CD4-positive, alpha-beta T cell treated with Interferon gamma for 1 hour (primary cell): Measurements from ENCODE around the gene FTO.

ENCODE experiments used
- DNase-seq: peaks from one replicate; pipeline ENCODE4 v3.0.0-alpha.2; 2020

FTO gene

DNA sequence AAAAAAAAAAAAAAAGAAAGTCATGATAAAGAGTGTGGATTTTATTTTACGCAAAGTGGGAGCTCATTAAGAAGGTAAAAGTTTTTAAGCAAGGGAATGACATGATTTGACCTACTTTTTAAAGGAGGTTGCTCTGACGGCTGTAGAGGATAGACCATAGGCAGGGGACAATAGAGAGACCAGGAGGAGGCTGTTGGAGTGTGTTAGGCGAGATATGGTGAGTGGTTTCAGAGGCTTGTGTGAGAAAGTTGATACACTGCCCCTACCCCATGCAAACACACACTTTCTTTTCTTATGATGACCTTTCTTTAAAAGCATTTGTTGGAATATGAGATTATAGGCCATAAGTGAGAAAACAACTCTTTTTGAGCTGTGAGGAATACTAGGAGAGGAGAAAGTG lies 82.0 kb downstream of the FTO start:
- DNase-seq, result no peak

DNA sequence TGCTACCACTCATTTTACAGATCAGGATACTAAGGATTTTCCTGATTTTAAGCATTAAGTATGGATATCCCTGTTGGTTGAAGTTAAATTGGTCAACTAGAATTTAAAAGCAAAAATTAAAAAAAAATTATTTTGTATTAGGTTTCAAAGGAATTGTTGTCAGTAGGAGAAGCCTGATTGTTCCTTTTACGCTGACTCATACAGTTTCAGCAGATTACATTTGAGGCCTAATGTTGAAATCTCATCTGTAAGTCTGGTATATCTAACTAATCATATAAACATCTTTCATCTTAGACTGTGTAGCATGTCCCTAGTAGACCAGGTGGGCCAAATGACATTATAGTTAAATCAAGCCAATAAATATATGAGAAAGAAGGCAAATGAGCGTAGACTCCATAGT lies 83.5 kb downstream of the FTO start:
- no peak for DNase-seq

DNA sequence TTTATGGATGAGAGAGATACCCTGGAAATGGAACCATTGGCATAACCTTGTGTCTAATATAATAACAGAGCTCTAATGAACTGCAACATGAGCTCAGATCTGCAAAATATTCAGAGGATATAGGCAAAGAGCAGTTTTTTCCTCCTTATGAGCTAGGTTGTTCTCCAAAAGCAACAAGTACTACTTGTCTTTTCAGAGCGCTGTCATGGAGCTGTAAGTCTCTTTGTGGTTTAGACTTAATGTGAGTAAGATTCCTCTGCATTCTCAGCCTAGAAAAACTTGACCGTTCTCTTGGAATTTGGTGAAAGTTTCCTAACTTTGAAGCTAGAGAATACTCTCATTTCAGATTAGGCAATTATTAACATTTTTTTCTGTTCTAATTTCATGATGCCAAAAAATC lies 85.2 kb downstream of the FTO start:
- DNase-seq, result no peak

DNA sequence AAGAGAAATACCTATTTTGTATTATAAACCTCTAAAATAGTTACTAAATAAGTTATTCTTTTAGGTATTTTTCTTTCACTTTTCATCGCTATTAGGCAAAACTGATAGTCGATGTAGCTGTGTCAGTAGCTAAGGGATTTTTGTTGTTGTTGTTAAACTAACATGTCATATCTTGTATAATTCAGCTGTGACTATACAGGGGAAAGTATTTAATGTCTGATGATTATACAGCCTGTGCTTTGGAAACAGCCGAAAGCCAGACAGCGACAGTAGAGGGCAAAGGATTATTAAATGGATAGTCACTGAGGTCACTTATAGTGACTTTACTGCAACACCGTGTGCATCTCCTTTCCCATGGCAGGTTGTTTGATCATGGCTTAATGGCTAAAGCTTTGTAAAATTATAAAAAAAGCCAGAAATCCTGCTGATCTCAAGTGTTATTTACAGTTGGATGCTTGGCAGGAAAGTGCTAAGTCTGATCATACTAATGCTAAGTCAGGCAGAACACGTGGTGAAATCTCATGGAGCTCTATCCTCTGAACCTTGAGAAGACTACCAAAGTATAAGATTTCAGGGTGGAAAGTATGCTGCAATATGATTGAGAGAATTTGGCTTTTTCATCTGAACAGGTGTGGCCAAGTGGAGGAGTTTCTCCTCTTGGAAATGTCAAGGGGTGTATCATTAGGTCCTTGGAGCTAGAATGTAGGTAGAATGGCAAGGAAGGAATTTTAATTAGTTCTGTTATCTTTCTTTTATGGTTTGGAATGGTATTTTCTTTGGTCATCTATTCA lies 88.4 kb downstream of the FTO start:
- no peak for DNase-seq

DNA sequence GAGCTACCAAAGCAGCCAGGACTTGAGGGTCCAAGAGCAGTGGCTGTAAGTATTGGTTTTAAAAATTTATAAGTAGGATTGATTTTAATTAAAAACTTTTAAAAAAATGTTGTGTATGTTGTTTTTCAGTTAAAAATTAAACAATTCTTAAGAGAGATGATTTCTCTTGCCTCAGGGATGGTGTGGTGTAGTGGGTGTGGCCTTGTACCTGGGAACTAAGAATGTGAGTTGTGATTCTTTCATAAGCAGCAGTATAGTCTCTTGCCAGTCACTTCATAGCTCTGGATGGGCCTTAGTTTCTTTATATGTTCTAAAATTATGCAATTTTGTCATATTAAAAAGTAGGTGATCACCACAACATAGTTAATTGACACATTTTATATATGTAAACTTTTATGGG lies 99.5 kb downstream of the FTO start:
- no peak for DNase-seq

DNA sequence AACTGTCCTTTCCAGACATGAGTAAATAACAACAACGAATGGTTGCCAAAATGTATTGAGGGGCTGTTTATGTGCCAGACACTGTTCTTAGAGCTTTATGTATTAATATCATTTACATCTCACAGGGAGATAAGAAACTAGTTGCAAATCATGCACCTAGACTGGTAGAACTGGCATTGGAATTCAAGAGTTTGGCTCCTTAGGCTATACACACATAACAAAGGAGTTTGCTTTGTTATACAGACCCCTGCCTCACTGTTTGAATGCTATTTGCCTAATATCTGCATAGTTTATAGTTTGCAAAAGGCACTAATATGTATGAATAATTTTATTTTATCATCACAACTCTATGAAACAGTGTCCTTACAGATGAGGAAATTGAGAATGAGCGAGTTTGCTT lies 100.0 kb downstream of the FTO start:
- no peak for DNase-seq

DNA sequence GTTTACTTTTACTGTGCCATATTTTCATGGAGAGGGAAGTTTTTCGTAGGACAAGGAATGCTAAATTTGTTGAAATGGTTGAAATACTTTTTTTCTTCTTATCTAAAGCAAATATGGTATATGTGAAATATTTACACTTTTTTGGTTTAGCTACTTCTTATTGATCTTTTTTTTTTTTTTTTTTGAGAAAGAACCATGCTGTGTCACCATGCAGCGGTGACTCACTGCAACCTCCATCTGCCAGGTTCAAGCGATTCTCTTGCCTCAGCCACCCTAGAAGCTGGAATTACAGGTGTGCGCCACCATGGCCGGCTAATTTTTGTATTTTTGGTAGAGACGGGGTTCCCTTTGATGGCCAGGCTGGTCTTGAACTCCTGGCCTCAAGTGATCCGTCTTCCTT lies 100.5 kb downstream of the FTO start:
- no peak for DNase-seq

DNA sequence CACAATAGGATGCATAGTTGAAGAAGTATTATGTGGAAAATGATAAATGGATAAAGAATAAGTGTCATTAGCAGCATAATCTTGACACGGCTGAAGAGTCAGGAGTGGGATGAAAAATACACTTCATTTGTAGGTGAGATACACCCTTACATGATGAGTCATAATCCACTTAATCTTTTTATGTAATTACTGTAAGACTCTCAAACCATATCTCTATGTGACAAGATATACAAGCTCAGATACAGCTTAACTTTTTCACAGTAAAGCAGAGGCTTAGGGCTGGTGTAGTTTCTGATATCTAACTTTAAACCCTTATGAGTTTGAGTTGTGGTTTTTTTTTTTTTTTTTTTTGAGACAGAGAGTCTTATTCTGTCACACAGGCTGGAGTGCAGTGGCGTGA lies 101.2 kb downstream of the FTO start:
- DNase-seq, result no peak

DNA sequence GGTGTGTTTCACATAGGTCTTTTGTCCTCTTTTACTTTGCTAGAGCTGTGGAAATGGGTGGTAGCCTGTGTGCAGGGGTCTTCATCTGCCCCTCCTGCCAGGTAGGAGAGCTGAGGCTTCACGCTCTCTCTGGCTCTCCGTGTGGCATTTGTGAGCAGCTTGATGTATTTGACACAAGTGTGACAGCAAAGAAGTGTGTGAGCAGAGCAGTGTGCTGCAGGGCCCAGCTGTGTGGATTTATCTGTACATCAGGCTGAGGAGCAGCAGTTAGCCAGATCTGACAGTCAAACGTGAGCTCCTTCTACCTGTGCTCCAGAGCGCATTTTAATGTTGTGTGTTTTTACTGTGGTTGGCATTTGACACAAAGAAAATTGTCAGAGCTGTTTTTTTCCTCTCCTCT lies 101.8 kb downstream of the FTO start:
- DNase-seq, result no peak

DNA sequence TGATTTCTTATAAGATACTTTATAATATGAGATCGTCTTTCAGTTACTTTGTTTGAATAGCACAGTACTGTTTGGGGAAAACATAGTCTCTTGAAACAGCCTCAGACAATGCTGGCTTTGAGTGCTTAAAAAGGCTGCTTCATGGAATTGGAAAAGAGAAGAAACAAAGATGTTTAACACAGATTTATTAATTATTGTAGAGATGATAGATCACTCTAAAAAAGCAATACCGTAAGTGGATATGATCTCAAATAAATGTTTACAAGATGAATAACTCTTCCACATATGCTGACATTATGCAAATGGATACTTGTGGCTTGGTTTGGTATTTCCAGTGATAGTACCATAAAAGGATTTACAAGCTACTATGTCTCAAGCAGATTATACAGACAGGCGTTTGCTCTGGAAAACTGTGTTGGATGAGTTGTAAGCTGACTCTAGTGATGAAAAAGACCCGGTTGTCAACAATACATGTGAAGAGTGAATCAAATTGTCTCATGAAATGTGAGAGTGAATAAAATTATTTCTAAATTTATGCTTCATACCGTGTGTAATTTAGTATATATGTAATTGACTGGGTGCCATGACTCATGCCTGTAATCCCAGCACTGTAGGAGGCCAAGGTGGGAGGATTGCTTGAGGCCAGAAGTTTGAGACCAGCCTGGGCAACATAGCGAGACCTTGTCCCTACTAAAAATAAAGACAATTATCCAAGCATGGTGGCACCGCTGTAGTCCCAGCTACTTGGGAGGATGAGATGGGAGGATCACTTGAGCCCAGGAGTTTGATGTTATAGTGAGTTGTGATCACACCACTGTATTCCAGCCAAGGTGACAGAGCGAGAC lies 105.4 kb downstream of the FTO start:
- DNase-seq, result no peak

DNA sequence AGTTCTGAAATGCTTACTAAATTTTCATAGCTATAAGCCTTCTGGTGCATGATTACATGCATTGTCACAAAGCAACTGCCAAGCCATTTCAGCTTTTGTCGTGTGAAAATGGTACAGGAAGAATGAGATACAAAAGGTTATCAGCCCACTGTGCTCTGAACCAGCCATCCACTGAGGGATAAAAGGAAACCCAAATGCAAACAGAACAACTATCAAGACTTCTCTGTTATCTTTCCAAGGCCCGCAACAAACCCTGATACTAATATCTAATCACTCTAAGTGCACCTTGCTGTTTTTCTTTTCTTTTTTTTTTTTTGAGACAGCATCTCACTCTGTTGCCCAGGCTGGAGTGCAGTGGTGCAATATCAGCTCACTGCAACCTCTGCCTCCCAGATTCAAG lies 109.0 kb downstream of the FTO start:
- DNase-seq, result no peak

DNA sequence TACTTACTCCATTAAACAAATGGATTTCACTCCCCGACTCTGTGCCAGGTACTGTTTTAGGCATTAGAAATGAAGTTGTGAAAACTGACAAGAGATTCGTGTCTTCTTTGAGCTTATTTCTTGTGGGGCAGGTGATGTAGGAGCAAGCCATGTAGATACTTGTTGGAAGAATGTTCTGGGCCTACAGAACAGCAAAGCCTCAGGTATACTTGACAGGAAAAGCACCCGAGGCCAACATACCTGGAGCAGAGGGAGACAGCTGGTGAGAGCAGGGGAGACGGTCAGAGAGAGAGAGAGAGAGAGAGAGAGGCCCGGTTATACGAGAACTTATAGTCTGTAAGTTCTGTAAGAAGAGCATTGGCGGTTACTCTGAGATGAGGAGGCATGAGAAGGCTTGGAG lies 110.8 kb downstream of the FTO start:
- DNase-seq, result no peak

DNA sequence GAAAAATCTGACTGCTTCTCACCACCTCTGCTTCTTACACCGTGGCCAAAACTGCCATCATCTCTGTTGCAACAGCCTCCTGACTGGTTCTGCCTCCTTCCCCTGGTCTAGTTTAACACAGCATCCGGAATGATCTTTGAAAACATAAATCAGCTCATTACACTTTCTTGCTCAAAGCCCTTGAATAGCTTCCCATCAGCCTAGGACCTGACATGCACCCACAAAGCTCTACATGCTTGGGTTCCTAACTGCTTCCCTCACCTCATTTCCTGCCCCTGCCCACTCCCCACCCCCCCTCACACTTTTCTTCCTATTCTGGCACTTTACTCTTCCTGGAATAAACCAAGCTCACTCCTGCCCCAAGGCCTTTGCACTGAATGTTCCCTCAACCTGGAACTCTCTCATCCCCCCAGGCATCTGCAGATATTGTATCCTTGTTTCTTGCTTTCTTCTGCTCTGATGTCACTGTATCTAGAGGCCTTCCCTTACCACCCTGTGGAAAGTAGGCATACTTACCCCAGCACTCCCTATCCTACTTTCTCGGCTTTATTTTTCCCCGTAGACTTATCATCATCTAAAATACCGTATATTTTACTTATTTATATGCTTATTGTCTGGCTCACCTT lies 112.4 kb downstream of the FTO start:
- no peak for DNase-seq

DNA sequence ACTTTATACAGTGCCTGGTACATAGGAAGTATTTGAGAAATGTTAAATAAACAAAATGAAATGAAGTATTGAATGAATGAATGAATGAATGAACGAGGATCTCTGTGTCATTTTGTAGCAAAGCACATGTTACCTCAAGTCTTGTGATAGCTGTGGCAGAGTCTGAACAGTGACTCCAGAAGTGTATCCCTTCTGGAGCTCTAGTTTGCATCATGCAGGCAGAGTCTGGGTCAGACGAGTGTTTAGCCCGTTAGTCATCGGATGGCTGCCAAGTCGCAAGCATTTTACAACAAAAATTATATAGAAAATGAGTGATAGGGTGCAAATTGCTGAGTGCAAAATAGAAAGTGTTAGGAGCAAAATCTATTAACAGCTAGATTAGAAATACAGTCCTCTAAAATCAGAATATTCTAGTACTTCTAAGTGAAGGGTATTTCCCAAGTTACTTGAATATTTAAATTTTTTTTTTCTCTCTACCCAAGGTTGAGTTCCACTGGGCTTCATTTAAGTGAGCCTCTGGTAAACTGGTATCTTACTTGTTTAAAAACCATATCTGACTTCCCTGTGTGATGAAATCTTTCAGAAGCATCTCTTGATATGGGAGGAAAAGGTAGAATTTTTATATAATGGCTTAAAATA lies 113.3 kb downstream of the FTO start:
- no peak for DNase-seq

DNA sequence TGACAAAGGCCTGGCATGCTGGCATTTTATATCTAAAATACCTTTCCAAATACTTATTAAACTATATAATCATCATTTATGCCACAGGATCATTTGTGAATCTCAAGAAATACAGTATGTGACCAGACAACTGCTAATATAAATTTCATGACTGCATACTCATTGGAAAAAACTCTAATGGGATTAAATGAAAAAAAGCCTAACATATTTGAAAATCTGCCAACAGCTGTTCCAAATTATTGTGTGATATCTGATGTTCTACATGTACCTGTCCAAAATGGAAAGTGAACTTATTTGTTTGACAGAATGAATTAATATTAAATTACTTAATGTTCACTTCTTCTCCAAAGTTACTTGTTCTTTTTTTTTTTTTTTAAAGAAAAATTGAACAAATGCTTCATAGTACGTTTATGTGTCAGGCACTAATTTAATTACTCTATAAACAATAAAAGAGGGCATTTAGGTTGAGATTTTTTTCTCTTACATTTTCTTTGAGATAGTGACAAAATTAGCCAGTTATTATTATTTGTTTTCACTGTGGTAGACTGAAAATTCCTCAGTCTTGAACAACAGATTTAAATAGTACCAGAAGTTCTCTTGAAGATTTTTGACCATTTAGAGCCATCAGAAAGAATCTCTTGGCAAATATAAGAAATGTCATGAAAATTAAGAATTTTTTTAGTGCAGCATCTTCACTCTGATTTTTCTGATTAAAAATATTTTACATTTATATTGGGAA lies 114.0 kb downstream of the FTO start:
- no peak for DNase-seq

DNA sequence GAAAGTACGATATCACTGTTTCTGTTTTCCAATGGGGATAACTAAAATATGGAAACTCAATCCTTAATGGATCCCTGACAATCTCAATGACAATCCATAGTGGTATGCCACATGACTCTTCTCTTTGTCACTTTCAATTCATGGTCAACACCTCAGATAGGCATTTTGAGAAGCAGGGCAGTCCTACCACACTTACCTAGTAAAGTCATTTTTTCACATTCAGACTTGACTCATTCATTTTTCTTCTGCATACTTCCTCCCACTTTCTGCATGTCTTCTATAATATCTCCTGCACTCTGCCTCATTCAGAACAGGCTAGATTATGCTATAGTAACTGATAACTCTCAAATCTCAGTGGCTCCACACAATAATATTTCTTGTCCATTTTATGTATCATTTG lies 117.5 kb downstream of the FTO start:
- DNase-seq, result no peak

DNA sequence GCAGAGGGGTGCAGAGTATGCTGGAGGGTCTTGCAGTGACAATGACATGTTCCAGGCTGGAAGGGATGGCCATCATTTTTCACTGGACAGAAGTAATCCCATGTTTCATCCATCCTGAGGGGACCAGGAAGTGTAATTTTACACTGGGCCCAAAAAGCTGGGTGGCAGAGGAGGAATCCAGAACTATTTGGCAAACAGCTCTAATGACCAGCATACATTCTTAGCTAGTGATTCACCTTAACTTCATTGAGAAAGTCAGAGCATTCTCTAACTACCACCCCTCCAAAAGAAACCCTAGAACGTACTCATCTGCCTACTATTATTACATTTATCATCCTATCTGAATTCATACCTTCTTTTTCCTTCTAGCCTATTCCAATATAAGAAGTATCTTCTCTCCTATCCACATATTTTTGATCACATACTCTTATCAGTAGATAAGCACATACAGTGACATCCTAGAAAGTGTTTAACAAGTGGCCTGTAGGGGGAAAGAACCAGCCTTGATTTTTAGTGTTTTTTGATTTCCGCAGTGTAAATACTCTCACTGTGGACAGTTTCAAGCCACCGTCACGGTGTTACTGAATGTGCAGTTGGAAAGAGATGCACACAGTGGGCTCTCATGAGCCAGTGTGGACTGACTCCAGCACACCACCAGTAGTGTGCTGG lies 118.1 kb downstream of the FTO start:
- no peak for DNase-seq

DNA sequence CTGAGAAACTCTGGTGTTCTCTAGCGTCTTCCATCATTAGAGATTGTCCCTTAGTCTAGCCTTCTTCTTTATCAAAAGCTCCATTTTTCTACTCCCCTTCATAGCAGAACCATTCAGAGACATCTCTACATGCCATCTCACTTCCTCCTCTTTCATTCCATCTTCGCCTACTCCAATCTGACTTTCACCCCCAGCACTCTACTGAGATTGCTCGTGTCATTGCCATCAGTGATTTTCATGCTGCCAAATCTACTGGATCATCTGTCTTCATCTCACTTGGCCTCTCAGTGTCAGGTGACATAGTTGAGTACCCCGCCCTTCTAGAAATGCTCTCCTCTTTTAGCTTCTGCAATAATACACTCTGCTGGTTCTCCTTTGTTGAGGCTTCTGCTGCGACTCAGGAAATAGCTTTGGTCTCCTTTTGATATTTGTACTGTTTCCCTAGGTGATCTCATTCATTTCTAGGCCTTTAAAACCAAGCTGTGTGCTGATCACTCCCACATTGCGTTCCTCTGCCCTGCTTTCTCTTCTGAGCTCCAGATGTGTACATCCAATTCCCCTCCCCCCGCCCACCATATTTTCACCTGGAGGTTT lies 119.1 kb downstream of the FTO start:
- DNase-seq, result peak; percentile 2

DNA sequence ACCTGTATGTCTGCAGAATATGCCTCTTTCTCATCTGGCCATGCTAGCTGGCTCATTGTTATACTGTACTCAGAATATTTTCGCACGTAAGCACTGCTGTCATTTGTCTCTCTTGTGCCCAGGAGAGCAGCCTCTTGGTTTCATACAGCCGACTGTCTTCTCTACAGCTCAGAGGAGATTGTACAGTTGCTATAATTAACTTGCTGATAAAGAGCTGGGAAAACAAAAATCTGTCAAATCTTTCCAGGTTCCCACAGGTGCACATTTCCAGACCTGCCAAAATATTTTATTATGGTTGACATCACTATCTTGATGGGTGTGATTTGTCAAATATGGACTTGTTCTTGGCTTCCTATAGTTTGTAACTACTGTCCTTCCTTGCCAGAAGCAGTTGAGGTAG lies 122.7 kb downstream of the FTO start:
- DNase-seq, result no peak

DNA sequence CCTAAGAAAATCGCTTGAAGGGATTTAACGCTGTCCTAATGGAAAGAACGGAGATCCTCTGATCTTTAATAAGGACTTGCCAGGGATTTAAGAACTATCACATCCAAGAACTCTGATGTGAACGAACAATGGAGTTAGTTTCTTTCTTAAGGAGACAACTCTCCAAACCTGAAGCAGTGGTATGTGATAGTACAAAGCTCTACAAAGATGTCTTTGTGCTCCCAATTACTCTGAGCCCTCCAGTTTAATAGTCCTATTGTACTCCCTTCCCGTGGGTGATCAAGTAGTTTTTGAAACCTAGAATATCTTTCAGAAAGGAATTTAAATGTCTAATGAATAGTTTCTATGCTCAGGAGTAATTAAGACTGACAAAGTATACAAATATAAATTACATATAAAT lies 123.8 kb downstream of the FTO start:
- no peak for DNase-seq

DNA sequence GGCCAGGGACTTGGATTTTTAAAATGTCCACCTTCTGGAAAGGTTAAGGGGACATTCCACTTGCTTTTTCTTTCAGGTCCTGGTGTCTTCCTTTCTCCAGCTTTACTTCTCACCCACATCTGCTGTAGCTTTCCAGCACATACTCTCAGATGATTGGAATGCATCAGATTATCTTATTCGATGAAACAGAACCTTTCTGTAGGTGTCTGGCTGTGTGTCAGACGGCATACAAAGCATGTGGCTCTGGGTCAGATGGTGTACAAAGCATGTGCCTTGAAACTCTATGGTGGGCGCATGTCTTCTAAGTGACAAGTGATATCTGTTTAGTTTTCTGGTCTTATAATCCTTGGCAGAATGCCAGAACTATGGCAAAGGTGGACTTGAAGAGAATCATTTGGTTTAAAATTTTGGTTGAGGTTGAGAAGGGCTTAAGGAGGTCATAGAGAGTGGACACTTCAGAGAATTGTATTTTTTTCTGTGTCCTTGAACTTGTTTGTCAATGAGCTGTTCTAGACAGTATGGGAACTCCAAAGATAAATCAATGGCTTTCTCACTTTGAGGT lies 125.3 kb downstream of the FTO start:
- DNase-seq, result no peak
